Mesendoderm (in vitro differentiated cells): ENCODE data around the gene PXYLP1.

ENCODE experiments used
- DNase-seq: peaks from one replicate; pipeline ENCODE4 v3.0.0; 2013
- H2AK5ac ChIP-seq: 2 replicates; pipeline ENCODE4 v1.6.1; 2013; ENCODE audit warnings: low read length, inconsistent platforms
- H2BK120ac ChIP-seq: 2 replicates; pipeline ENCODE4 v1.6.1; 2013; ENCODE audit warnings: low read depth, mild to moderate bottlenecking, low read length, moderate library complexity, mixed read lengths
- H2BK15ac ChIP-seq: replicated peaks from 2 replicates; pipeline ENCODE4 v1.6.1; 2013; ENCODE audit warnings: low read depth, mild to moderate bottlenecking, moderate library complexity
- H2BK5ac ChIP-seq: 2 replicates; pipeline ENCODE4 v1.6.1; 2013; ENCODE audit warnings: low read length, inconsistent platforms
- H3K18ac ChIP-seq: 2 replicates; pipeline ENCODE4 v1.6.1; 2013; ENCODE audit warnings: mild to moderate bottlenecking, low read length, mixed read lengths
- H3K23ac ChIP-seq: one replicate; pipeline ENCODE4 v1.6.1; 2013; ENCODE audit warnings: low read length
- H3K27ac ChIP-seq: 2 replicates; pipeline ENCODE4 v1.5.1; 2013; ENCODE audit warnings: low read depth, mild to moderate bottlenecking, inconsistent platforms, low read length, moderate library complexity
- H3K27me3 ChIP-seq: 2 replicates; pipeline ENCODE4 v1.6.1; 2013; ENCODE audit warnings: low read length, control low read depth, mild to moderate bottlenecking, inconsistent platforms; ENCODE audit not compliant: insufficient read depth, poor library complexity
- H3K36me3 ChIP-seq: 2 replicates; pipeline ENCODE4 v1.6.1; 2013; ENCODE audit warnings: low read length, inconsistent platforms; ENCODE audit not compliant: control insufficient read depth, insufficient read depth
- H3K4ac ChIP-seq: one replicate; pipeline ENCODE4 v1.6.1; 2013; ENCODE audit warnings: low read depth, mild to moderate bottlenecking, low read length, moderate library complexity
- H3K4me1 ChIP-seq: 2 replicates; pipeline ENCODE4 v1.6.1; 2013; ENCODE audit warnings: low read depth, low read length, inconsistent platforms; ENCODE audit not compliant: control insufficient read depth
- H3K4me2 ChIP-seq: 2 replicates; pipeline ENCODE4 v1.6.1; 2013; ENCODE audit warnings: low read length
- H3K4me3 ChIP-seq: 2 replicates; pipeline ENCODE4 v1.5.1; 2013; ENCODE audit warnings: mild to moderate bottlenecking, low read length
- H3K56ac ChIP-seq: one replicate; pipeline ENCODE4 v1.6.1; 2013; ENCODE audit warnings: low read length
- H3K79me1 ChIP-seq: 2 replicates; pipeline ENCODE4 v1.6.1; 2013; ENCODE audit warnings: low read length, inconsistent platforms
- H3K79me2 ChIP-seq: 2 replicates; pipeline ENCODE4 v1.6.1; 2013; ENCODE audit warnings: mild to moderate bottlenecking, low read length; ENCODE audit not compliant: control insufficient read depth, insufficient read depth
- H3K9ac ChIP-seq: 2 replicates; pipeline ENCODE4 v1.6.1; 2013; ENCODE audit warnings: low read length, inconsistent platforms
- H4K5ac ChIP-seq: one replicate; pipeline ENCODE4 v1.6.1; 2013; ENCODE audit warnings: low read length
- H4K8ac ChIP-seq: one replicate; pipeline ENCODE4 v1.6.1; 2013; ENCODE audit warnings: low read depth, mild to moderate bottlenecking, control low read depth, low read length, moderate library complexity
- WGBS: extraction: QIAGEN DNeasy Blood & Tissue Kit; methylation state at CpG from one replicate; pipeline ENCODE4 v1.1.7; 2013; ENCODE audit warnings: low lambda C conversion rate, missing lambda C conversion rate; ENCODE audit not compliant: insufficient coverage; ENCODE audit errors: extremely low coverage; 5-methylcytosine and 5-hydroxymethylcytosine counted together

Gene PXYLP1

DNA sequence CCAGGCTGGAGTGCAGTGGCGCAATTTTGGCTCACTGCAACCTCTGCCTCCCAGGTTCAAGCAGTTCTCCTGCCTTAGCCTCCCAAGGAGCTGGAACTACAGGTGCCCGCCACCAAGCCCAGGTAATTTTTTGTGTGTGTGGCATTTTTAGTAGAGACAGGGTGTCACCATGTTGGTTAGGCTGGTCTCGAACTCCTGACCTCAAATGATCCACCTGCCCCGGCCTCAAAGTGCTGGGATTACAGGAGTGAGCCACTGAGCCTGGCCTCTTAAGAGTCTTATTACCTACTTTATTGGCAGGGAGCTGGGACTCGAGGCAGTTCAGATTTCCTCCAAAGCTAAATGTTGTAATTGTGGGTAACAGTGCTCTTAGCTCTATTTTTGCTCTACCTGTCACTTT lies 16.4 kb downstream of the PXYLP1 start:
- WGBS, result no CpG with 5 or more reads among the region's 5 CpGs
- DNase-seq, result no peak
- H2BK5ac ChIP-seq, result no peak overlapping the region
- no peak overlapping the region for H3K9ac ChIP-seq
- no peaks in the 10 kb centered on the region for H3K4me1 ChIP-seq
- no peaks in the 10 kb centered on the region for H3K79me2 ChIP-seq
- H2BK15ac ChIP-seq, result no peak overlapping the region
- H2AK5ac ChIP-seq, result no peak overlapping the region
- H3K27ac ChIP-seq, result no peak overlapping the region
- H3K4me2 ChIP-seq, result no peak overlapping the region
- no peaks in the 10 kb centered on the region for H3K36me3 ChIP-seq
- no peak overlapping the region for H3K4ac ChIP-seq
- no peaks in the 10 kb centered on the region for H3K27me3 ChIP-seq
- H4K5ac ChIP-seq, result no peak overlapping the region
- peaks cover 4% of the 10 kb centered on the region for H3K79me1 ChIP-seq
- no peak overlapping the region for H3K23ac ChIP-seq
- no peak overlapping the region for H3K4me3 ChIP-seq
- no peak overlapping the region for H4K8ac ChIP-seq
- H2BK120ac ChIP-seq, result no peak overlapping the region
- H3K18ac ChIP-seq, result no peak overlapping the region
- no peak overlapping the region for H3K56ac ChIP-seq

DNA sequence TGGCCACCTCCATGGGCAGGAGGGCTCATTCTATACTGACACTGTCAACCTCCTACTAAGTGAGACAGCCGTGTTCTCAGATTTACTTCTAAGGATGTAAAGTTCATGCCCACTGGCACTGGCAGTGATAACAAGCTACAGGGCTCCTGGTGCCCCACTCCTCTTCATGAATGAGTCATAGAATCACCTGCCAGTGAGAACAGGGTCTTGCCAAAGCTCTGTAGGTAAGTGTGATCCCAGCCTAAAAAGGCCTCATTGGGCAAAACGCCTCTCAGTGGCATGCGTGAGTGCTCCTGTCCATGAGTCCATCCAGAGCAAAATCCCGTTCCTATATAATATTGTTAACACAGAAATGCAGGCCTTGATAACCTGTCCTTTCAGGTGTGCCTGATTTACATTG lies 17.4 kb downstream of the PXYLP1 start:
- H2BK120ac ChIP-seq, result no peak overlapping the region
- no peak overlapping the region for H3K27ac ChIP-seq
- H3K4ac ChIP-seq, result no peak overlapping the region
- H2BK15ac ChIP-seq, result no peak overlapping the region
- H3K27me3 ChIP-seq, result no peaks in the 10 kb centered on the region
- no peaks in the 10 kb centered on the region for H3K79me2 ChIP-seq
- H3K9ac ChIP-seq, result no peak overlapping the region
- H4K8ac ChIP-seq, result no peak overlapping the region
- no CpG with 5 or more reads among the region's 4 CpGs for WGBS
- H3K36me3 ChIP-seq, result no peaks in the 10 kb centered on the region
- H3K4me3 ChIP-seq, result no peak overlapping the region
- no peak overlapping the region for H3K56ac ChIP-seq
- no peak overlapping the region for H2BK5ac ChIP-seq
- H3K4me2 ChIP-seq, result no peak overlapping the region
- no peak overlapping the region for H4K5ac ChIP-seq
- no peak overlapping the region for H2AK5ac ChIP-seq
- no peak overlapping the region for H3K23ac ChIP-seq
- DNase-seq, result no peak
- no peaks in the 10 kb centered on the region for H3K4me1 ChIP-seq
- no peaks in the 10 kb centered on the region for H3K79me1 ChIP-seq
- no peak overlapping the region for H3K18ac ChIP-seq

DNA sequence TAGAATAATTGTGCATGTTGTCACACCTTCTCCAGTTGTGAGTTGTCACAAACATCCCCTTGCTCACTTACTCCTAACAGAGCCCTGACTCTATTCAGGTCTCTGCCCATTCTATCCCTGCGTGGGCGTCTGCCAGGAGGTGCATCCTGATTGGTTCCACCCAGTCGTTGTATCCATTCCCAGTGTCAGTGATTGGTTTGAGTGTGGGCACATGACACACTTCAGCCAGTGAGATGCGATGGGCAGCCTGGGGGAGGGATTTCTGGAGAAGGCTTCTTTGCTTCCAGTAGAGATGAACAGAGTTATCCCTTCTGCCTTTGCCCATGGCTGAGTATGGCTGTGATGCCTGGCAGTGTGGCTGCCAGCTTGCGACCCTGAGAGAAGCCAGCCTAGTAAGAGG lies 18.7 kb downstream of the PXYLP1 start:
- no peak overlapping the region for H3K4ac ChIP-seq
- no peaks in the 10 kb centered on the region for H3K79me1 ChIP-seq
- DNase-seq, result peak; percentile 14
- no peaks in the 10 kb centered on the region for H3K4me1 ChIP-seq
- H3K79me2 ChIP-seq, result no peaks in the 10 kb centered on the region
- H4K8ac ChIP-seq, result no peak overlapping the region
- no peak overlapping the region for H2BK15ac ChIP-seq
- no peaks in the 10 kb centered on the region for H3K27me3 ChIP-seq
- no peak overlapping the region for H2BK120ac ChIP-seq
- WGBS, result no CpG with 5 or more reads among the region's 5 CpGs
- no peak overlapping the region for H3K4me2 ChIP-seq
- no peak overlapping the region for H3K4me3 ChIP-seq
- H3K9ac ChIP-seq, result no peak overlapping the region
- H3K27ac ChIP-seq, result no peak overlapping the region
- no peak overlapping the region for H2AK5ac ChIP-seq
- no peak overlapping the region for H3K56ac ChIP-seq
- H3K36me3 ChIP-seq, result no peaks in the 10 kb centered on the region
- H3K18ac ChIP-seq, result no peak overlapping the region
- H2BK5ac ChIP-seq, result no peak overlapping the region
- no peak overlapping the region for H3K23ac ChIP-seq
- H4K5ac ChIP-seq, result no peak overlapping the region

DNA sequence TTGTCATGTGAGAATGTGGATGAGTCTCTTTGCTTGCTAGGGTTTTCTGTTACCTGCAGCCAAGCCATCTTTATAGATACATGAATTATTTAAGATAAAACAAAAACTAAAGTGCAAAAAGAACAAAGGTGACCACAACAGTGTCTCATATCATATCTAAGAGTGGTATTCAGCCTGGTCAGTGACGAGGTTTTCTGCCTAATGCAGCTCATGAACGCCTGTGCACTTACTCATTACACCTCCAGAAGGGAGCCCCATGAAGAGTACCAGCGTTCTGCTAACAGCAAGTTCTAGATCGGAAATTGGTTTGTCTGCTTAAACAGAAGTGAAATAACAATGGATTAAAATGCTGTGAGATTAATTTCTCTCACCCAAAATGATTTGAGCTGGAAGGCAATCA lies 19.2 kb downstream of the PXYLP1 start:
- no peaks in the 10 kb centered on the region for H3K4me1 ChIP-seq
- no peaks in the 10 kb centered on the region for H3K79me1 ChIP-seq
- H3K27ac ChIP-seq, result no peak overlapping the region
- H3K79me2 ChIP-seq, result no peaks in the 10 kb centered on the region
- H4K8ac ChIP-seq, result no peak overlapping the region
- no peak overlapping the region for H3K4me2 ChIP-seq
- no peak overlapping the region for H2AK5ac ChIP-seq
- no peaks in the 10 kb centered on the region for H3K27me3 ChIP-seq
- H2BK15ac ChIP-seq, result no peak overlapping the region
- H3K4me3 ChIP-seq, result no peak overlapping the region
- H3K18ac ChIP-seq, result no peak overlapping the region
- H3K4ac ChIP-seq, result no peak overlapping the region
- H2BK5ac ChIP-seq, result no peak overlapping the region
- no CpG with 5 or more reads among the region's 4 CpGs for WGBS
- H3K36me3 ChIP-seq, result no peaks in the 10 kb centered on the region
- no peak overlapping the region for H4K5ac ChIP-seq
- H3K23ac ChIP-seq, result no peak overlapping the region
- no peak overlapping the region for H3K56ac ChIP-seq
- DNase-seq, result no peak
- H2BK120ac ChIP-seq, result no peak overlapping the region
- no peak overlapping the region for H3K9ac ChIP-seq

DNA sequence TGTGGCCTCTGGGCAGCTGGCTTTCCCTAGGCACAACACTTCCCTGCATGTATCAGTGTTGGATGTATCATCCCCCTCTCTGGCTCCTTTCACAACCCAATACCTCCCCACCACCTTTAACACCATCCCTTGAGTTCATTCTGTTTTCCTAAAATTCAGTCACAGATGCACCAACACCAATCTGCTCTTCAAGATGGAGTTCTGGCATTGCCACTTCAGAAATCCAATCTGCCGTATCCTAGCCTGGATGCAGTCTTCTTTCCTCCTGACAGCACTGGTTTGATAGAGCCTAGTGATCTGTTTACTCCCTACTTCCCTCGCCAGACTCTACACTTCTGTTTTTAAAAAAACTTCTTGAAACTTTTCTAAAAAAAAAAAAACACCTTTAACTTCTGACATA lies 21.7 kb downstream of the PXYLP1 start:
- no peaks in the 10 kb centered on the region for H3K27me3 ChIP-seq
- H3K36me3 ChIP-seq, result no peaks in the 10 kb centered on the region
- no peak overlapping the region for H3K9ac ChIP-seq
- no peak overlapping the region for H2BK120ac ChIP-seq
- no peak overlapping the region for H2BK15ac ChIP-seq
- H3K4me3 ChIP-seq, result no peak overlapping the region
- H3K79me1 ChIP-seq, result peaks cover 3% of the 10 kb centered on the region
- H3K79me2 ChIP-seq, result no peaks in the 10 kb centered on the region
- no peak overlapping the region for H2BK5ac ChIP-seq
- H3K4ac ChIP-seq, result no peak overlapping the region
- no peaks in the 10 kb centered on the region for H3K4me1 ChIP-seq
- H3K27ac ChIP-seq, result no peak overlapping the region
- peak overlapping the region; percentile 11 for H3K56ac ChIP-seq
- peak overlapping the region; percentile 89 for H3K23ac ChIP-seq
- no peak for DNase-seq
- no peak overlapping the region for H4K8ac ChIP-seq
- WGBS, result no CpG with 5 or more reads among the region's 2 CpGs
- H4K5ac ChIP-seq, result no peak overlapping the region
- H2AK5ac ChIP-seq, result no peak overlapping the region
- H3K4me2 ChIP-seq, result no peak overlapping the region
- H3K18ac ChIP-seq, result no peak overlapping the region

DNA sequence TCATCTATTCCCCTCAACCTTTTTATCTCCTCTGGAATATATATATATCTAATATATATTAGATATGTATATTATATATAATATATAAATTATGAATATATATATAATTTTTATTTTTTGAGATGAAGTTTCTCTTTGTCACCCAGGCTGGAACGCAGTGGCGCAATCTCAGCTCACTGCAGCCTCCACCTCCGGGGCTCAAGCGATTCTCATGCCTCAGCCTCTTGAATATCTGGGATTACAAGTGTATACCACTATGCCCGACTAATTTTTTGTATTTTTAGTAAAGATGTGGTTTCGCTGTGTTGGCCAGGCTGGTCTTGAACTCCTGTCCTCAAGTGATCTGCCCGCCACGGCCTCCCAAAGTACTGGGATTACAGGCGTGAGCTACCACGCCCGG lies 22.2 kb downstream of the PXYLP1 start:
- no peak overlapping the region for H4K5ac ChIP-seq
- no peak overlapping the region for H4K8ac ChIP-seq
- no peak overlapping the region for H3K4me3 ChIP-seq
- H2BK120ac ChIP-seq, result no peak overlapping the region
- H2BK15ac ChIP-seq, result no peak overlapping the region
- no peak overlapping the region for H2BK5ac ChIP-seq
- no peaks in the 10 kb centered on the region for H3K36me3 ChIP-seq
- no peaks in the 10 kb centered on the region for H3K4me1 ChIP-seq
- no peak overlapping the region for H3K18ac ChIP-seq
- no peaks in the 10 kb centered on the region for H3K79me2 ChIP-seq
- H2AK5ac ChIP-seq, result no peak overlapping the region
- H3K9ac ChIP-seq, result no peak overlapping the region
- H3K56ac ChIP-seq, result no peak overlapping the region
- H3K4ac ChIP-seq, result no peak overlapping the region
- H3K79me1 ChIP-seq, result peaks cover 3% of the 10 kb centered on the region
- no peaks in the 10 kb centered on the region for H3K27me3 ChIP-seq
- no CpG with 5 or more reads among the region's 11 CpGs for WGBS
- H3K27ac ChIP-seq, result no peak overlapping the region
- H3K4me2 ChIP-seq, result no peak overlapping the region
- H3K23ac ChIP-seq, result no peak overlapping the region
- no peak for DNase-seq
